Endodermal cell (in vitro differentiated cells): ENCODE data around the gene KRT74. TPM values are rescaled to one million over a fixed set of nuclear protein-coding genes. Genes with fewer than 3 reads are reported as not detected.

Source experiments
- DNase-seq: peaks from one replicate; pipeline ENCODE4 v3.0.0-alpha.2; 2017
- H3K27ac ChIP-seq: 2 replicates; pipeline ENCODE4 v1.5.1; 2013; ENCODE audit warnings: mild to moderate bottlenecking, low read depth, low read length, moderate library complexity
- H3K27me3 ChIP-seq: 2 replicates; pipeline ENCODE4 v1.6.1; 2013; ENCODE audit warnings: mild to moderate bottlenecking, low read length, moderate library complexity; ENCODE audit not compliant: insufficient read depth, control insufficient read depth, poor library complexity, severe bottlenecking
- H3K36me3 ChIP-seq: 2 replicates; pipeline ENCODE4 v1.7.0; 2013; ENCODE audit warnings: mild to moderate bottlenecking, low read length, moderate library complexity; ENCODE audit not compliant: control insufficient read depth, insufficient read depth
- H3K4me1 ChIP-seq: one replicate; pipeline ENCODE4 v1.7.0; 2013; ENCODE audit warnings: low read length; ENCODE audit not compliant: control insufficient read depth, insufficient read depth
- H3K4me3 ChIP-seq: 2 replicates; pipeline ENCODE4 v1.5.1; 2013; ENCODE audit warnings: mild to moderate bottlenecking, low read length, moderate library complexity
- H3K9ac ChIP-seq: 2 replicates; pipeline ENCODE4 v1.6.1; 2013; ENCODE audit warnings: mild to moderate bottlenecking, low read length, moderate library complexity; ENCODE audit not compliant: poor library complexity, severe bottlenecking; ENCODE audit errors: extremely low read depth
- H3K9me3 ChIP-seq: 2 replicates; pipeline ENCODE4 v1.6.1; 2013; ENCODE audit warnings: mild to moderate bottlenecking, low read length, moderate library complexity; ENCODE audit not compliant: control insufficient read depth
- H3K27ac Mint-ChIP-seq: 2 replicates; pipeline ENCODE4 v1.8.0; 2020; ENCODE audit warnings: mixed read lengths
- H3K27me3 Mint-ChIP-seq: 2 replicates; pipeline ENCODE4 v1.8.0; 2021; ENCODE audit warnings: mild to moderate bottlenecking, mixed read lengths; ENCODE audit not compliant: insufficient read depth
- H3K36me3 Mint-ChIP-seq: 2 replicates; pipeline ENCODE4 v1.8.0; 2020; ENCODE audit warnings: low read depth, mixed read lengths
- H3K4me1 Mint-ChIP-seq: 2 replicates; pipeline ENCODE4 v1.8.0; 2020; ENCODE audit warnings: mixed read lengths
- H3K4me3 Mint-ChIP-seq: 2 replicates; pipeline ENCODE4 v1.8.0; 2020; ENCODE audit warnings: mild to moderate bottlenecking, moderate library complexity, mixed read lengths
- H3K9me3 Mint-ChIP-seq: 2 replicates; pipeline ENCODE4 v1.8.0; 2020; ENCODE audit warnings: mild to moderate bottlenecking, mixed read lengths
- CTCF ChIP-seq: fragments of 200-600 bp; sonication (generic); conservative IDR thresholded peaks from 2 replicates; pipeline ENCODE4 v1.5.0; 2021; ENCODE audit warnings: antibody characterized with exemption, mild to moderate bottlenecking
- WGBS, 2 experiments: methylation state at CpG; one replicate each; pipeline versions ENCODE4 v1.1.5 to v1.1.7; 2013; ENCODE audit warnings: missing lambda C conversion rate in 2 of 2, mixed read lengths in 1 of 2; ENCODE audit not compliant: insufficient coverage in 1 of 2, insufficient read length in 1 of 2; 5-methylcytosine and 5-hydroxymethylcytosine counted together
- total RNA-seq, 2 donors: library from RNA; stranded (reverse); fragmentation: NEBNext Ultra II Directional in 1 of 2; extraction: Animal tissue kit (Norgen Biotek cat#: 25700) in 1 of 2; gene quantifications; 2 replicates in 1 of 2; 3 replicates in 1 of 2; pipeline ENCODE4 v1.2.1, GENCODE V29; 2021

KRT74 gene
- total RNA-seq, 2 donors from 2014 or later = not detected

DNA sequence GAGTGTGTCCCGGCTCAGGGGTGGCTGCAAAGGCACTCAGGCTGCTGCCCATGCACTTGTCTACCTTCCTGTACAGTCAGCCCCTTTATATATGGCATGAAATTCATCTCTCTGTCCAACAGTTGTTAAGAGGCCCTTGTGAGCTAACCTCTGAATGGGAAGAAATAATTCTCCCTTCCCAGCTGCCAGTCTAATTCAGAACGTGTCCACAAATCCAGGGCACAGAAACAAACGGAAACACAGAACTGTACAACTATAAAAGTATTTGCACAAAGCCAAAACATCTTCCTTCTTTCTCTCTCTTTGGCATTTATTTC is 54.3 kb downstream of the KRT74 start:
- Histone ChIP-seq H3K36me3 (no peaks in the 10 kb centered on the region), H3K9me3 (no peaks in the 10 kb centered on the region), H3K27ac (no peak overlapping the region), H3K9ac (no peak overlapping the region), H3K27me3 (no peaks in the 10 kb centered on the region), H3K4me3 (no peak overlapping the region), H3K4me1 (peaks cover 7% of the 10 kb centered on the region)
- Mint-ChIP-seq H3K36me3 (no peaks in the 10 kb centered on the region), H3K27ac (no peak overlapping the region), H3K27me3 (peaks cover 2% of the 10 kb centered on the region), H3K4me3 (no peak overlapping the region), H3K9me3 (no peaks in the 10 kb centered on the region), H3K4me1 (peaks cover 23% of the 10 kb centered on the region)
- DNase-seq = no peak
- 89 to 95% methylated on average over 3 of the region's 3 CpGs for WGBS, 2 experiments
- no peak for TF ChIP-seq CTCF

DNA sequence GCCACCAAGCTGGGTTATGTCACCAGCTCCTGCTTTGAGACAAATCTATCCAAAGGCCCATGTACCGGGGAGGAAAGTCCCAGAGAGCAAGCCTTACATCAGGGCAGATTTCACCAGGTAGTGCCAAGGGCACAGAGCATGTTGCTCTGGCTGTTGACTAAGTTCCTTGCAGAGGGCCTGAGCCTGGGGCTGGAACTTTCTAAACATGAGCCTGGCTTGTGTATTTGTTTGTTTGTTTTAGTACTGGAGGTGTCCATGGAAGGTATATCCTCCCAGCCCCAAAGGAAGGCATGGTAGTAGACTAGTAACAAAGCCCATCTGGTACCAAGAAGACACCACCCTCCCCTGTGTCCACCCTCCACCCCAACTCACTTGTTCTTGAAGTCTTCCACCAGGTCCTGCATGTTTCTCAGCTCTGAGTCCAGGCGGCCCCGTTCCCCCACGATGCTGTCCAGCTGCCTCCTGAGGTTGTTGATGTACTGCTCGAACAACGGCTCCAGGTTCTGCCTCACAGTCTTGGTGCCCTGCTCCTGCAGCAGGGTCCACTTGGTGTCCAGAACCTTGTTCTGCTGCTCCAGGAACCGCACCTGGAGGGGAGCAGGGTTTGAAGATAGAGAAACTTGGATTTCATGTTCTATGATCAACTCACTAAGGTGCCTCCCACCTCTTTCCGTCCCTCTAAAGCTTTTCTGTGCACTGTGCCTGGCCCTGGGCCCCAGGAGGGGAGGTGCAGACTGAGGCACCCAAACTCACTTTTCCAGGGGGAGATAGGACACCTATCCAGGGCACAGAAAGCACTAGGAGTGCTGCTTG is 54.9 kb downstream of the KRT74 start:
- Histone ChIP-seq H3K27me3 (no peaks in the 10 kb centered on the region), H3K9ac (no peak overlapping the region), H3K4me1 (peaks cover 7% of the 10 kb centered on the region), H3K9me3 (no peaks in the 10 kb centered on the region), H3K27ac (no peak overlapping the region), H3K36me3 (no peaks in the 10 kb centered on the region), H3K4me3 (no peak overlapping the region)
- peaks cover 2% of the 10 kb centered on the region for H3K27me3 Mint-ChIP-seq
- H3K4me1 Mint-ChIP-seq = peaks cover 23% of the 10 kb centered on the region
- TF ChIP-seq CTCF = no peak
- peak; percentile 28 for DNase-seq
- no peak overlapping the region for H3K27ac Mint-ChIP-seq
- WGBS, 2 experiments = 91 to 100% methylated on average over 3 to 8 of the region's 8 CpGs
- H3K4me3 Mint-ChIP-seq = no peak overlapping the region
- no peaks in the 10 kb centered on the region for H3K36me3 Mint-ChIP-seq
- H3K9me3 Mint-ChIP-seq = no peaks in the 10 kb centered on the region

DNA sequence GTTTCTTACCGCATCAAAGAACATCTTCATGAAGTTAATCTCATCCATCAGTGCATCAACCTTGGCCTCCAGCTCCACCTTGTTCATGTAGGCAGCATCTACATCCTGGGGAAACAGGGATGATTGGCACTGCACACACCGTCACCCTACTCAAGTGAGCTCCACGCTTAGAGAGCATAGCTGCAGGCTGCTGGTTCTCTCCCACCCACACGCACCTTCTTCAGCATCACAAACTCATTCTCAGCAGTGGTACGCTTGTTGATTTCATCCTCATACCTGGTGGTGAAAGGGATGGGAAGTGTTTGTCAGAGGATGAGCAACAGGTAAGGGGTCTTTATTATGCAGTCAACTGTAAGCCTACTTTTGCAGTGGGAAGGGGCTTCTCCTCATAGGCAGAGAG is 55.8 kb downstream of the KRT74 start:
- no peaks in the 10 kb centered on the region for H3K9me3 ChIP-seq
- Mint-ChIP-seq H3K9me3 (no peaks in the 10 kb centered on the region), H3K27me3 (peaks cover 2% of the 10 kb centered on the region), H3K27ac (no peak overlapping the region), H3K4me3 (no peak overlapping the region), H3K36me3 (no peaks in the 10 kb centered on the region), H3K4me1 (peaks cover 23% of the 10 kb centered on the region)
- no peaks in the 10 kb centered on the region for H3K27me3 ChIP-seq
- no peaks in the 10 kb centered on the region for H3K36me3 ChIP-seq
- TF ChIP-seq CTCF = no peak
- WGBS, 2 experiments = 90 to 95% methylated on average over 4 to 5 of the region's 5 CpGs
- H3K4me3 ChIP-seq = no peak overlapping the region
- no peak overlapping the region for H3K9ac ChIP-seq
- no peak for DNase-seq
- H3K4me1 ChIP-seq = peaks cover 7% of the 10 kb centered on the region
- H3K27ac ChIP-seq = no peak overlapping the region
